CD4-positive, alpha-beta T cell (primary cell): ENCODE results near the gene FBXL2. TPM values are rescaled to one million over a fixed set of nuclear protein-coding genes. Genes with fewer than 3 reads are reported as not detected.

Experiments
- ATAC-seq: fragments of 200-7000 bp; cut with Tn5 transposase; one replicate; pipeline ENCODE4 v1.10.0; 2022; ENCODE audit warnings: mild to moderate bottlenecking; ENCODE audit not compliant: poor library complexity
- CTCF ChIA-PET: fragments of 350-600 bp; sonication (Branson Sonifier 250); formaldehyde crosslinking; loops from one replicate; lab custom pipeline; 2021; ENCODE audit warnings: antibody characterized with exemption, inconsistent platforms; lab: Charles Lee
- POLR2A ChIA-PET: fragments of 350-600 bp; sonication (Branson Sonifier 250); formaldehyde crosslinking; loops from one replicate; lab custom pipeline; 2021; ENCODE audit warnings: antibody characterized with exemption, inconsistent platforms; lab: Charles Lee
- DNase-seq, 14 experiments: peaks; one replicate each; pipeline ENCODE4 v3.0.0-alpha.2; 2013 to 2020; ENCODE audit warnings: mixed read lengths in 2 of 14
- H3K27ac ChIP-seq, 2 donors: one replicate each; pipeline versions ENCODE4 v1.5.1 to v1.7.0; 2013; ENCODE audit warnings: low read length in 2 of 2, low read depth in 1 of 2, mild to moderate bottlenecking in 1 of 2
- H3K27me3 ChIP-seq, 2 experiments: 1 replicate in 1 of 2; 2 replicates in 1 of 2; pipeline versions ENCODE4 v1.6.1 to v1.7.0; 2013; ENCODE audit warnings: low read length in 2 of 2, control low read depth in 1 of 2, mild to moderate bottlenecking in 1 of 2, moderate library complexity in 1 of 2; ENCODE audit not compliant: insufficient read depth in 2 of 2, control insufficient read depth in 1 of 2
- H3K36me3 ChIP-seq: one replicate; pipeline ENCODE4 v1.6.1; 2013; ENCODE audit warnings: low read length, control low read depth; ENCODE audit not compliant: insufficient read depth
- H3K4me1 ChIP-seq: one replicate; pipeline ENCODE4 v1.6.1; 2013; ENCODE audit warnings: low read length, control low read depth; ENCODE audit not compliant: insufficient read depth
- H3K4me3 ChIP-seq: one replicate; pipeline ENCODE4 v1.5.1; 2013; ENCODE audit warnings: mild to moderate bottlenecking, low read length, moderate library complexity
- H3K9me3 ChIP-seq, 2 experiments: 1 replicate in 1 of 2; 2 replicates in 1 of 2; pipeline versions ENCODE4 v1.6.1 to v1.7.0; 2013; ENCODE audit warnings: low read length in 2 of 2, mild to moderate bottlenecking in 2 of 2, control low read depth in 1 of 2, moderate library complexity in 1 of 2; ENCODE audit not compliant: control insufficient read depth in 1 of 2, insufficient read depth in 1 of 2
- H3K27ac Mint-ChIP-seq: one replicate; pipeline ENCODE4 v1.8.0; 2020; ENCODE audit warnings: mixed read lengths
- H3K27me3 Mint-ChIP-seq: one replicate; pipeline ENCODE4 v1.8.0; 2021; ENCODE audit warnings: mixed read lengths
- H3K36me3 Mint-ChIP-seq: one replicate; pipeline ENCODE4 v1.8.0; 2021; ENCODE audit warnings: low read depth, mixed read lengths
- H3K4me1 Mint-ChIP-seq: one replicate; pipeline ENCODE4 v1.8.0; 2021; ENCODE audit warnings: low read depth, mixed read lengths
- H3K4me3 Mint-ChIP-seq: one replicate; pipeline ENCODE4 v1.8.0; 2020; ENCODE audit warnings: mild to moderate bottlenecking, mixed read lengths
- H3K9me3 Mint-ChIP-seq: one replicate; pipeline ENCODE4 v1.8.0; 2020; ENCODE audit warnings: mixed read lengths
- intact Hi-C, 2 experiments: fragments of 100-400 bp; cut with DNase I in 1 of 2; cut with micrococcal nuclease in 1 of 2; formaldehyde crosslinking; loops; one replicate each; pipeline versions ENCODE4 v1.15.1 to v1.9.0; 2023 to 2025; cut with DNase I, micrococcal nuclease
- total RNA-seq, 174 experiments: library from RNA in 2 of 174; stranded (reverse) in 2 of 174; gene quantifications; one replicate each; pipeline ENCODE4 v1.2.3 and lab custom pipeline; 2021 to 2026
- TF ChIP-seq, protein P1 (sequence below): fragments of 200-600 bp; IDR thresholded peaks from one replicate; pipeline ENCODE4 v1.8.0; 2022; ENCODE audit warnings: antibody characterized with exemption, mild to moderate bottlenecking

Gene FBXL2
- total RNA-seq, 2 experiments from 2014 or later = not detected

GRCh38 chr3:33424606-33425452 is 147.6 kb downstream of the FBXL2 start:
- POLR2A ChIA-PET = interaction anchor here (0.6 kb wide), 1 partner anchor 361 kb away, joined by 3 read pairs; no protein-coding TSS in a partner anchor
- ATAC-seq = no peak
- TF ChIP-seq, protein P1, sequence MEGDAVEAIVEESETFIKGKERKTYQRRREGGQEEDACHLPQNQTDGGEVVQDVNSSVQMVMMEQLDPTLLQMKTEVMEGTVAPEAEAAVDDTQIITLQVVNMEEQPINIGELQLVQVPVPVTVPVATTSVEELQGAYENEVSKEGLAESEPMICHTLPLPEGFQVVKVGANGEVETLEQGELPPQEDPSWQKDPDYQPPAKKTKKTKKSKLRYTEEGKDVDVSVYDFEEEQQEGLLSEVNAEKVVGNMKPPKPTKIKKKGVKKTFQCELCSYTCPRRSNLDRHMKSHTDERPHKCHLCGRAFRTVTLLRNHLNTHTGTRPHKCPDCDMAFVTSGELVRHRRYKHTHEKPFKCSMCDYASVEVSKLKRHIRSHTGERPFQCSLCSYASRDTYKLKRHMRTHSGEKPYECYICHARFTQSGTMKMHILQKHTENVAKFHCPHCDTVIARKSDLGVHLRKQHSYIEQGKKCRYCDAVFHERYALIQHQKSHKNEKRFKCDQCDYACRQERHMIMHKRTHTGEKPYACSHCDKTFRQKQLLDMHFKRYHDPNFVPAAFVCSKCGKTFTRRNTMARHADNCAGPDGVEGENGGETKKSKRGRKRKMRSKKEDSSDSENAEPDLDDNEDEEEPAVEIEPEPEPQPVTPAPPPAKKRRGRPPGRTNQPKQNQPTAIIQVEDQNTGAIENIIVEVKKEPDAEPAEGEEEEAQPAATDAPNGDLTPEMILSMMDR = no peak
- H3K4me1 Mint-ChIP-seq = peaks cover 39% of the 10 kb centered on the region
- no peak overlapping the region for H3K27ac Mint-ChIP-seq
- no peaks in the 10 kb centered on the region for H3K27me3 Mint-ChIP-seq
- H3K36me3 Mint-ChIP-seq = peaks cover 67% of the 10 kb centered on the region
- no peak overlapping the region for H3K4me3 ChIP-seq
- peaks cover 9% of the 10 kb centered on the region for H3K4me1 ChIP-seq
- H3K9me3 Mint-ChIP-seq = no peaks in the 10 kb centered on the region
- H3K27ac ChIP-seq = no peak overlapping the region
- H3K4me3 Mint-ChIP-seq = no peak overlapping the region
- no peaks in the 10 kb centered on the region for H3K27me3 ChIP-seq
- no peaks in the 10 kb centered on the region for H3K9me3 ChIP-seq
- CTCF ChIA-PET = no interaction called here
- H3K36me3 ChIP-seq = peaks cover 38% of the 10 kb centered on the region
- no peak for DNase-seq
- intact Hi-C loops = no loop called here

GRCh38 chr3:33425453-33425852 is 148.2 kb downstream of the FBXL2 start:
- H3K27me3 ChIP-seq = no peaks in the 10 kb centered on the region
- CTCF ChIA-PET = interaction anchor here (0.5 kb wide), 1 partner anchor 1846 kb away, joined by 3 read pairs; no protein-coding TSS in a partner anchor
- no peaks in the 10 kb centered on the region for H3K27me3 Mint-ChIP-seq
- no peaks in the 10 kb centered on the region for H3K9me3 Mint-ChIP-seq
- intact Hi-C loops = no loop called here
- ATAC-seq = no peak
- TF ChIP-seq, protein P1 = no peak
- H3K36me3 ChIP-seq = peaks cover 35% of the 10 kb centered on the region
- no peaks in the 10 kb centered on the region for H3K9me3 ChIP-seq
- DNase-seq = no peak
- no peak overlapping the region for H3K27ac ChIP-seq
- peaks cover 45% of the 10 kb centered on the region for H3K4me1 Mint-ChIP-seq
- H3K4me3 Mint-ChIP-seq = no peak overlapping the region
- H3K27ac Mint-ChIP-seq = no peak overlapping the region
- no peak overlapping the region for H3K4me3 ChIP-seq
- H3K36me3 Mint-ChIP-seq = peaks cover 63% of the 10 kb centered on the region
- H3K4me1 ChIP-seq = peaks cover 14% of the 10 kb centered on the region
- POLR2A ChIA-PET = no interaction called here

DNA sequence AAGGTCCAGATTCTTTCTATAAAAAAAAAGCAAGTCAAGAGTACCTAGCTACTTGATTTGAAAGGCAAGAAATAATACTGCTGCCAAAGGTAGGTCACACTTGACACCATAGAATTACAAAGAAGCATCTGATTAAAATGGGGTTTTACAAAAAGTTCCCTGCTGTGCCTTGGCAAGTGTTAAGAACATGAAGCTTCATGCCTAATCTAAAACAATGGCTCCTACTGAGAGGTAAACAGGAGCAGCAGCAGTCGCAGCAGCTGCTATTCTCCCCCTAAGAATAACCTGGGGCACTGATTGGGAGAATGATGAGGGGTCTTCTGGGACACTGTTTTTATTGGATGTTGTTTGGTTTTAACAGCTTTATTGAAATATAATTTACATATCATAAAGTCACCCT is 148.8 kb downstream of the FBXL2 start:
- H3K4me1 Mint-ChIP-seq = peaks cover 47% of the 10 kb centered on the region
- H3K4me1 ChIP-seq = peaks cover 18% of the 10 kb centered on the region
- H3K27me3 Mint-ChIP-seq = no peaks in the 10 kb centered on the region
- TF ChIP-seq, protein P1 = no peak
- ChIA-PET CTCF (interaction anchor here (0.5 to 1.6 kb wide), 2 partner anchors 16 to 1847 kb away, joined by 3 to 4 read pairs; no protein-coding TSS in a partner anchor), POLR2A (no interaction called here)
- no peak overlapping the region for H3K27ac ChIP-seq
- intact Hi-C loops = no loop called here
- H3K36me3 ChIP-seq = peaks cover 32% of the 10 kb centered on the region
- H3K27ac Mint-ChIP-seq = no peak overlapping the region
- H3K9me3 Mint-ChIP-seq = no peaks in the 10 kb centered on the region
- ATAC-seq (no peak), DNase-seq (no peak)
- peaks cover 63% of the 10 kb centered on the region for H3K36me3 Mint-ChIP-seq
- H3K9me3 ChIP-seq = no peaks in the 10 kb centered on the region
- H3K4me3 Mint-ChIP-seq = no peak overlapping the region
- no peaks in the 10 kb centered on the region for H3K27me3 ChIP-seq
- H3K4me3 ChIP-seq = no peak overlapping the region
